Measurements from ENCODE around the gene CCDC97. TPM values are rescaled to one million over a fixed set of nuclear protein-coding genes. Genes with fewer than 3 reads are reported as not detected.

The CCDC97 gene
- total and polyA plus RNA-seq, 2 of the 8 experiments (the other 6 are each of a cell fraction or from before 2014, with no cell fraction given), result 19.8 to 27.1 TPM

DNA sequence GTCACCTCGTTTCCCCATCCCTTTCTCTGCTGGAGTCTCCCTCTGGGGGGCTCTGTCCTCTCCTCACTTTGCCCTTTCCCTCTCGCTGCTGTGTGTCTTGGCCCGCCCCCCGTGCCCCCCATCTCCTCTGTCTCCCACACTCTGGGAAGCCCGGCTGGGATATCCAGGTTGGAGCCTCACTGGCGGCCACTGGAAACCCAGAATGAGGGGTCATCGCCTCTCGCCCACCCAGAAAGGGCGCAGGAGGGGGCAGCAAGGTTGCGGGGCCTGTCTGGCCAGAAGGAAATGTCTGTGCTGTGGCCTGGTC, 15.6 kb downstream of the CCDC97 start:
- H3K79me2 ChIP-seq (ENCODE audit: control insufficient read depth in 1 of 2, insufficient read depth in 2 of 2, low read length in 2 of 2), result no peaks in the 10 kb centered on the region
- no peak overlapping the region for H2BK12ac ChIP-seq (ENCODE audit: low read depth, low read length)
- no peak overlapping the region for H2BK15ac ChIP-seq (ENCODE audit: low read length)
- no peak overlapping the region for H3K4ac ChIP-seq (replicated peaks; ENCODE audit: insufficient read length, low read depth, low read length)
- H2BK20ac ChIP-seq (ENCODE audit: low read length), result no peak overlapping the region
- no peak overlapping the region for H4K91ac ChIP-seq (replicated peaks; ENCODE audit: insufficient read length, low read length)
- FAIRE-seq, result no peak
- H3K27me3 ChIP-seq (replicated peaks in 1 of 4; ENCODE audit: control insufficient read depth in 3 of 4, extremely low read depth in 1 of 4, insufficient read depth in 3 of 4, low read length in 3 of 4), result peaks cover 0 to 6% (median 0%) of the 10 kb centered on the region in 4 experiments; a peak in 3 of 7 replicates
- H3K4me2 ChIP-seq (ENCODE audit: insufficient read depth in 1 of 2, low read depth in 2 of 2, low read length in 2 of 2), result peak overlapping the region; percentile 97 to 98
- no peak overlapping the region for H2AFZ ChIP-seq (ENCODE audit: low read length)
- H3K4me1 ChIP-seq (replicated peaks in 1 of 4; ENCODE audit: control insufficient read depth in 3 of 4, insufficient read depth in 4 of 4, low read length in 3 of 4), result peaks cover 15 to 32% (median 23%) of the 10 kb centered on the region in 4 experiments
- no peak overlapping the region for H4K5ac ChIP-seq (ENCODE audit: insufficient read length, low read depth, low read length)
- no peak overlapping the region for H3K9ac ChIP-seq (replicated peaks in 1 of 4; ENCODE audit: extremely low read depth in 1 of 4, low read depth in 3 of 4, low read length in 3 of 4)
- H3K56ac ChIP-seq (replicated peaks; ENCODE audit: insufficient read length, low read depth, low read length), result no peak overlapping the region
- peaks cover 0 to under 1% (median 0%) of the 10 kb centered on the region in 4 experiments; a peak in 4 of 8 replicates for H3K36me3 ChIP-seq (ENCODE audit: control insufficient read depth in 2 of 4, insufficient read depth in 4 of 4, low read length in 3 of 4)
- H3K18ac ChIP-seq (ENCODE audit: extremely low read depth, low read length), result no peak overlapping the region
- H3K27ac ChIP-seq (ENCODE audit: low read depth, low read length), result no peak overlapping the region
- WGBS, 2 experiments (ENCODE audit: extremely low coverage in 1 of 2, insufficient coverage in 1 of 2, insufficient read length in 1 of 2, insufficient replicate concordance in 2 of 2, low coverage in 1 of 2, low lambda C conversion rate in 2 of 2, missing lambda C conversion rate in 1 of 2), result 0% methylated on average over 3 of the region's 10 CpGs; no CpG with 5 or more reads in 1 of the 2 experiments
- H3K23ac ChIP-seq (ENCODE audit: insufficient read length), result no peak overlapping the region
- ChIA-PET CTCF (ENCODE audit: partially characterized antibody) (interaction anchor here (0.9 to 1.2 kb wide), 2 partner anchors 27 to 53 kb away, joined by 4 read pairs; no protein-coding TSS in a partner anchor), POLR2A (ENCODE audit: partially characterized antibody) (interaction anchor here (0.6 to 12.6 kb wide), 11 partner anchors 9 to 118 kb away, joined by 3 to 137 read pairs (median 4); partner anchors contain the start of genes CCDC97 and DMAC2)
- no peaks in the 10 kb centered on the region for H3K9me3 ChIP-seq (ENCODE audit: insufficient read depth in 2 of 2, low read depth in 1 of 2, low read length in 1 of 2)
- H3K79me1 ChIP-seq (ENCODE audit: low read depth, low read length), result no peaks in the 10 kb centered on the region
- peaks cover 0 to 5% of the 10 kb centered on the region in 2 experiments for H4K20me1 ChIP-seq (replicated peaks in 1 of 2; ENCODE audit: control insufficient read depth in 1 of 2, insufficient read depth in 2 of 2, low read length in 2 of 2)
- peak overlapping the region; percentile 85 for H2BK5ac ChIP-seq (ENCODE audit: low read depth, low read length)
- TF ChIP-seq KDM4A (IDR thresholded peaks at IDR 0.05; ENCODE audit: low read depth, low read length, severe bottlenecking) (no peak), TCF12 (IDR thresholded peaks at IDR 0.05; ENCODE audit: low read depth, low read length) (no peak), SIRT6 (IDR thresholded peaks at IDR 0.05; ENCODE audit: low read length) (no peak), POLR2A (IDR thresholded peaks at IDR 0.05; ENCODE audit: control extremely low read depth in 1 of 2, low read depth in 2 of 2, low read length in 2 of 2) (no peak), SRF (IDR thresholded peaks at IDR 0.05; ENCODE audit: low read depth, low read length) (no peak), CBX5 (IDR thresholded peaks at IDR 0.05; ENCODE audit: low read depth, low read length) (no peak), CHD1 (IDR thresholded peaks at IDR 0.05; ENCODE audit: low read depth, low read length) (no peak), NRF1 (IDR thresholded peaks at IDR 0.05; ENCODE audit: low read depth, low read length) (no peak), YY1 (IDR thresholded peaks at IDR 0.05; ENCODE audit: low read depth, low read length) (no peak), TAF7 (optimal IDR thresholded peaks at IDR 0.05; ENCODE audit: borderline replicate concordance, low read depth, low read length) (no peak), BACH1 (IDR thresholded peaks at IDR 0.05; ENCODE audit: low read length) (no peak), POU5F1 (IDR thresholded peaks at IDR 0.05; ENCODE audit: low read depth, low read length) (no peak)
- TF ChIP-seq, protein P1, sequence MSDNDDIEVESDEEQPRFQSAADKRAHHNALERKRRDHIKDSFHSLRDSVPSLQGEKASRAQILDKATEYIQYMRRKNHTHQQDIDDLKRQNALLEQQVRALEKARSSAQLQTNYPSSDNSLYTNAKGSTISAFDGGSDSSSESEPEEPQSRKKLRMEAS (IDR thresholded peaks at IDR 0.05), result no peak
- TF ChIP-seq, protein P2, sequence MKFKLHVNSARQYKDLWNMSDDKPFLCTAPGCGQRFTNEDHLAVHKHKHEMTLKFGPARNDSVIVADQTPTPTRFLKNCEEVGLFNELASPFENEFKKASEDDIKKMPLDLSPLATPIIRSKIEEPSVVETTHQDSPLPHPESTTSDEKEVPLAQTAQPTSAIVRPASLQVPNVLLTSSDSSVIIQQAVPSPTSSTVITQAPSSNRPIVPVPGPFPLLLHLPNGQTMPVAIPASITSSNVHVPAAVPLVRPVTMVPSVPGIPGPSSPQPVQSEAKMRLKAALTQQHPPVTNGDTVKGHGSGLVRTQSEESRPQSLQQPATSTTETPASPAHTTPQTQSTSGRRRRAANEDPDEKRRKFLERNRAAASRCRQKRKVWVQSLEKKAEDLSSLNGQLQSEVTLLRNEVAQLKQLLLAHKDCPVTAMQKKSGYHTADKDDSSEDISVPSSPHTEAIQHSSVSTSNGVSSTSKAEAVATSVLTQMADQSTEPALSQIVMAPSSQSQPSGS (IDR thresholded peaks at IDR 0.05; ENCODE audit: low read length), result no peak
- H4K8ac ChIP-seq (ENCODE audit: extremely low read depth, insufficient read depth, low read length), result no peak overlapping the region
- H3K23me2 ChIP-seq (ENCODE audit: low read depth, low read length), result peaks cover 17% of the 10 kb centered on the region
- H2AK5ac ChIP-seq (ENCODE audit: low read depth, low read length), result 0 out of 2 replicates have a peak overlapping the region, but pooled peaks have one; percentile 39
- peak in 1 of 2 experiments; percentile 52 for DNase-seq (ENCODE audit: low read depth in 1 of 2, low spot score in 2 of 2)
- no peak overlapping the region for H2BK120ac ChIP-seq (replicated peaks; ENCODE audit: low read depth, low read length)
- H3K4me3 ChIP-seq (ENCODE audit: extremely low read depth in 1 of 4, insufficient read depth in 2 of 4, low read depth in 3 of 4, low read length in 4 of 4), result peak overlapping the region; percentile 43 to 55 (median 50); a peak in 7 of 8 replicates
- H3K14ac ChIP-seq (ENCODE audit: insufficient read length), result no peak overlapping the region

Measured in H1 (cell line).